OCI-M2 (cell line): ENCODE measurements around the gene PLCG1.

Source experiments
- DNase-seq: peaks from one replicate; lab custom pipeline; 2025; ENCODE audit not compliant: unreplicated experiment; lab: John Stamatoyannopoulos, UW

Gene PLCG1

GRCh38 chr20:41204304-41205265 lies 67.2 kb downstream of the PLCG1 start:
- no peak for DNase-seq

GRCh38 chr20:41205313-41205712 lies 68.0 kb downstream of the PLCG1 start:
- no peak for DNase-seq

GRCh38 chr20:41213150-41213820 lies 75.9 kb downstream of the PLCG1 start:
- no peak for DNase-seq

- DNase-seq: no peak
Observed at GRCh38 chr20:41214202-41214601, 76.9 kb downstream of the PLCG1 start.

DNA sequence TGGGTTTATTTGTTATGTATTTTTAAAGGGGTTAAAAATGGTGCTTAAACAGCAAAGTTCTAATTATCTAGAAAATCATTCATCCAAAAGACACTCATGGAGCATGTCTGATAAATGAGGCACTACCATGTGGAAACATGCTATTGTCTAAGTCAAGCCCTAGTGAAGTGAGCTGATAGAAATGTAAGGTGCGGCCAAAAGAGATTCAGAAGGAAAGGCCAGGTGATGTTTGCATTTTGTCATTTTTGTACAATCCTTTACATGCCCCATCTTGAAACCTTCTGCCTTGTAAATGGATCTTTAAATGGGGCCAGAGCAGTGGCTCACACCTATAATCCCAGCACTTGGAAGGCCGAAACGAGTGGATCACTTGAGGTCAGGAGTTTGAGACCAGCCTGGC lies 77.3 kb downstream of the PLCG1 start:
- DNase-seq: no peak

GRCh38 chr20:41217422-41217821 lies 80.1 kb downstream of the PLCG1 start:
- no peak for DNase-seq

- DNase-seq: no peak
Observed at GRCh38 chr20:41218466-41218865, 81.1 kb downstream of the PLCG1 start.

GRCh38 chr20:41219824-41220223 lies 82.5 kb downstream of the PLCG1 start:
- no peak for DNase-seq

- DNase-seq: no peak
Observed at GRCh38 chr20:41221614-41222218, 84.4 kb downstream of the PLCG1 start.

- no peak for DNase-seq
Observed at GRCh38 chr20:41222296-41222695, 85.0 kb downstream of the PLCG1 start.

GRCh38 chr20:41222703-41223102 lies 85.4 kb downstream of the PLCG1 start:
- DNase-seq: no peak

- no peak for DNase-seq
Observed at GRCh38 chr20:41223112-41223511, 85.8 kb downstream of the PLCG1 start.

DNA sequence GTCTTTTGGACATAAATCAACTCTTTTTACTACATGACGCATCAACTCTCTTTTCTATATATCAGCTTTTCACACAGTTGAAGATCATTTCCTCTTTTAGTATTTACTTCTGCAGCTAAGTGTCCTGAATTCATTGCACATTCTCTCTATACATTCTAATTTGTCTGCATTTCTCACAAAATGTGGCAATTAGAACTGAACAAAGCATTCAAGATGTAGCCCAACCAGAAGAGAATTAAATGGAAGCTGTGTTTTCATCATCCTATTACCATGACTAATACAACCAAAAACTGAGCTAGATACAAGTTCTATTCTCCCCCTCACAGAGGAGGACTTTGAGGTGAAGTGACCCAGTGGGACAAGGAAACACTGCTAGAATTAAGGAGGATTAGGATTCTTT lies 86.9 kb downstream of the PLCG1 start:
- DNase-seq: no peak

DNA sequence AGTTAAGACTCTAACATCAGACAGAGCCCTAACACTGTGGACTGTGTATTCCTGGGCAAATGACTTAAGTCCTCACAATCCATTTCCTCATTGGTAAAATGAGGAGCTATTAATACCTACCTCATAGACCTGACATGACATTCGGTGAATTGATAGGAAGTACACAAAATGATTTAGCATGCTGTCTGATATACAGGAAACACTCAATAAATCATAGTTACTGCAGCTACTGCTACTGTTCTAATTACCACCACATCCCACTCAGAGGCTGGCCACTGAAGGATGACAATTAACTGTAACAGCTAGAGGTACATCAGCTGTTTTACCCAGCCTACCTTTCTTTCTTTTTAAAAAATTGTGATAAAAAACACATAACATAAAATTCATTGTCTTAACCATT lies 87.7 kb downstream of the PLCG1 start:
- DNase-seq: no peak

DNA sequence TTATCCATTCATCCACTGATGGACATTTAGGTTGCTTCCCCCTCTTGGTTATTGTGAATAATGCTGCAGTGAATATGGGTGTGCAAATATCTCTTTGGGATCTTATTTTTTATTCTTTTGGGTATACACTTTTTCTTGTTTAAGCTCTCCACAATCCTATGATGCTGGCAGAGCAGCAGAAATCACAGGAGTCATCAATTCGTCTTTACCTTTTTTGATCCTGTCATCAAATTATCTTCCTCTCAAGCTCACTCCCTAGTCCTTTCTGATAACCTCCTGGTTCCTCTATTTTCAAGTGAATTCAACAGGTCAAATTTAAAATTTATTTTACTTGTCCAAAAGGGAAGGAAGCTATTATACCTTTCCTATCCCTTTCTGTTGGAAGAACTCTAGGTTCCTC lies 89.1 kb downstream of the PLCG1 start:
- no peak for DNase-seq
